MG63 (cell line): Measurements from ENCODE around the gene ATXN1. TPM values are rescaled to one million over a fixed set of nuclear protein-coding genes. Genes with fewer than 3 reads are reported as not detected.

Experiments
- DNase-seq: peaks from one replicate; pipeline ENCODE4 v3.0.0-alpha.2; 2020
- H3K27me3 ChIP-seq: fragments of 250-450 bp; sonication (Bioruptor Pico); 2 replicates; pipeline ENCODE4 v1.5.1; 2020; ENCODE audit warnings: mild to moderate bottlenecking, moderate library complexity
- H3K36me3 ChIP-seq: fragments of 250-450 bp; sonication (Bioruptor Pico); 2 replicates; pipeline ENCODE4 v1.5.1; 2020; ENCODE audit warnings: mild to moderate bottlenecking, moderate library complexity
- H3K4me3 ChIP-seq: fragments of 250-450 bp; sonication (Bioruptor Pico); 2 replicates; pipeline ENCODE4 v1.5.1; 2020; ENCODE audit warnings: mild to moderate bottlenecking, moderate library complexity
- H3K9me3 ChIP-seq: fragments of 250-450 bp; sonication (Bioruptor Pico); 2 replicates; pipeline ENCODE4 v1.5.1; 2020; ENCODE audit warnings: mild to moderate bottlenecking, moderate library complexity
- total RNA-seq: library from RNA; depleted of rRNA; stranded (reverse); fragments of >200 nt; shearing (Covaris generic); gene quantifications from 2 replicates; pipeline ENCODE4 v1.2.3, GENCODE V29; 2014; ENCODE audit warnings: low replicate concordance

The ATXN1 gene
- total RNA-seq, 1 experiment from 2014 or later: 5.9 TPM

- H3K9me3 ChIP-seq: no peaks in the 10 kb centered on the region
These were observed 238.3 kb downstream of the ATXN1 start for GRCh38 chr6:16522937-16523336.

GRCh38 chr6:16521528-16521927, 239.7 kb downstream of the ATXN1 start:
- no peaks in the 10 kb centered on the region for H3K9me3 ChIP-seq
- no peak for DNase-seq
- no peak overlapping the region for H3K4me3 ChIP-seq
- H3K36me3 ChIP-seq: no peaks in the 10 kb centered on the region
- no peaks in the 10 kb centered on the region for H3K27me3 ChIP-seq

More at GRCh38 chr6:16522937-16523336, 238.3 kb downstream of the ATXN1 start:
- Histone ChIP-seq H3K36me3 (no peaks in the 10 kb centered on the region), H3K27me3 (no peaks in the 10 kb centered on the region), H3K4me3 (no peak overlapping the region)
- DNase-seq: no peak

- H3K27me3 ChIP-seq: no peaks in the 10 kb centered on the region
- H3K9me3 ChIP-seq: no peaks in the 10 kb centered on the region
- no peaks in the 10 kb centered on the region for H3K36me3 ChIP-seq
- H3K4me3 ChIP-seq: no peak overlapping the region
- DNase-seq: no peak
These were observed 241.7 kb downstream of the ATXN1 start for GRCh38 chr6:16519265-16520242.

- no peaks in the 10 kb centered on the region for H3K9me3 ChIP-seq
- no peaks in the 10 kb centered on the region for H3K27me3 ChIP-seq
- H3K4me3 ChIP-seq: no peak overlapping the region
- no peaks in the 10 kb centered on the region for H3K36me3 ChIP-seq
- DNase-seq: no peak
These were observed 243.0 kb downstream of the ATXN1 start for GRCh38 chr6:16518265-16518664.

- Histone ChIP-seq H3K9me3 (no peaks in the 10 kb centered on the region), H3K36me3 (no peaks in the 10 kb centered on the region), H3K4me3 (no peak overlapping the region), H3K27me3 (no peaks in the 10 kb centered on the region)
- peak; percentile 17 for DNase-seq
These were observed 247.0 kb downstream of the ATXN1 start for GRCh38 chr6:16514249-16514648.

- Histone ChIP-seq H3K4me3 (no peak overlapping the region), H3K27me3 (no peaks in the 10 kb centered on the region), H3K9me3 (no peaks in the 10 kb centered on the region), H3K36me3 (no peaks in the 10 kb centered on the region)
- DNase-seq: no peak
These were observed 248.5 kb downstream of the ATXN1 start for GRCh38 chr6:16512544-16513290.

- H3K9me3 ChIP-seq: no peaks in the 10 kb centered on the region
- H3K4me3 ChIP-seq: no peak overlapping the region
- no peak for DNase-seq
- no peaks in the 10 kb centered on the region for H3K27me3 ChIP-seq
- H3K36me3 ChIP-seq: no peaks in the 10 kb centered on the region
These were observed 249.4 kb downstream of the ATXN1 start for GRCh38 chr6:16511723-16512489.

GRCh38 chr6:16511040-16511660, 250.1 kb downstream of the ATXN1 start:
- no peak for DNase-seq
- no peak overlapping the region for H3K4me3 ChIP-seq
- H3K36me3 ChIP-seq: no peaks in the 10 kb centered on the region
- H3K27me3 ChIP-seq: no peaks in the 10 kb centered on the region
- H3K9me3 ChIP-seq: no peaks in the 10 kb centered on the region

- H3K36me3 ChIP-seq: no peaks in the 10 kb centered on the region
- no peaks in the 10 kb centered on the region for H3K27me3 ChIP-seq
- H3K9me3 ChIP-seq: no peaks in the 10 kb centered on the region
- no peak for DNase-seq
- no peak overlapping the region for H3K4me3 ChIP-seq
These were observed 251.0 kb downstream of the ATXN1 start for GRCh38 chr6:16510245-16510644.

- H3K36me3 ChIP-seq: no peaks in the 10 kb centered on the region
- no peaks in the 10 kb centered on the region for H3K27me3 ChIP-seq
- no peak for DNase-seq
- no peak overlapping the region for H3K4me3 ChIP-seq
- H3K9me3 ChIP-seq: no peaks in the 10 kb centered on the region
These were observed 252.3 kb downstream of the ATXN1 start for GRCh38 chr6:16508959-16509358.

GRCh38 chr6:16505711-16506357, 255.4 kb downstream of the ATXN1 start:
- H3K4me3 ChIP-seq: no peak overlapping the region
- H3K9me3 ChIP-seq: no peaks in the 10 kb centered on the region
- peak; percentile 69 for DNase-seq
- no peaks in the 10 kb centered on the region for H3K36me3 ChIP-seq
- H3K27me3 ChIP-seq: no peaks in the 10 kb centered on the region

GRCh38 chr6:16504609-16505008, 256.7 kb downstream of the ATXN1 start:
- Histone ChIP-seq H3K27me3 (no peaks in the 10 kb centered on the region), H3K36me3 (no peaks in the 10 kb centered on the region), H3K4me3 (no peak overlapping the region), H3K9me3 (no peaks in the 10 kb centered on the region)
- no peak for DNase-seq

- no peaks in the 10 kb centered on the region for H3K9me3 ChIP-seq
- no peak for DNase-seq
- no peak overlapping the region for H3K4me3 ChIP-seq
- H3K27me3 ChIP-seq: no peaks in the 10 kb centered on the region
- no peaks in the 10 kb centered on the region for H3K36me3 ChIP-seq
These were observed 257.3 kb downstream of the ATXN1 start for GRCh38 chr6:16503970-16504415.

GRCh38 chr6:16503241-16503775, 258.0 kb downstream of the ATXN1 start:
- no peak overlapping the region for H3K4me3 ChIP-seq
- H3K36me3 ChIP-seq: no peaks in the 10 kb centered on the region
- no peak for DNase-seq
- H3K9me3 ChIP-seq: no peaks in the 10 kb centered on the region
- no peaks in the 10 kb centered on the region for H3K27me3 ChIP-seq

GRCh38 chr6:16498957-16499356, 262.3 kb downstream of the ATXN1 start:
- Histone ChIP-seq H3K27me3 (no peaks in the 10 kb centered on the region), H3K36me3 (no peaks in the 10 kb centered on the region), H3K9me3 (no peaks in the 10 kb centered on the region), H3K4me3 (no peak overlapping the region)
- DNase-seq: no peak

- H3K36me3 ChIP-seq: no peaks in the 10 kb centered on the region
- no peak overlapping the region for H3K4me3 ChIP-seq
- DNase-seq: no peak
- H3K9me3 ChIP-seq: no peaks in the 10 kb centered on the region
- no peaks in the 10 kb centered on the region for H3K27me3 ChIP-seq
These were observed 263.0 kb downstream of the ATXN1 start for GRCh38 chr6:16498237-16498636.
